Adrenal gland (tissue), 5 donors: Measurements from ENCODE around the gene GALNT11.

ENCODE experiments used
- CTCF ChIP-seq, 6 experiments: fragments of 450-650 bp in 4 of 6; fragments of 200-600 bp in 2 of 6; sonication (generic) in 1 of 6; IDR thresholded peaks; 1 replicate in 5 of 6; 2 replicates in 1 of 6; pipeline versions ENCODE4 v1.5.1 to v1.8.0; 2016 to 2021; ENCODE audit warnings: antibody characterized with exemption in 6 of 6, mild to moderate bottlenecking in 2 of 6, moderate library complexity in 1 of 6
- POLR2A ChIP-seq, 2 donors: fragments of 450-650 bp; IDR thresholded peaks; one replicate each; pipeline ENCODE4 v1.6.1; 2017; ENCODE audit warnings: antibody characterized with exemption in 2 of 2, mild to moderate bottlenecking in 2 of 2, moderate library complexity in 1 of 2
- donor health status: DM: no; HTN: no; CAD: no.

GRCh38 chr7:152149363-152149762, 123.9 kb downstream of the GALNT11 start:
- TF ChIP-seq POLR2A (IDR thresholded peaks at IDR 0.05) (no peak), CTCF (IDR thresholded peaks at IDR 0.05) (no peak)
